ENCODE results near the gene IFNG-AS1. TPM values are rescaled to one million over a fixed set of nuclear protein-coding genes. Genes with fewer than 3 reads are reported as not detected.

The IFNG-AS1 gene
- total and polyA plus RNA-seq, 11 donors, result 0.32 to 0.70 (median 0.60) TPM; not detected in 4

GRCh38 chr12:68065163-68065562 is 75.9 kb downstream of the IFNG-AS1 start:
- Histone ChIP-seq H3K4me1 (no peaks in the 10 kb centered on the region), H3K4me3 (no peak overlapping the region), H3K36me3 (no peaks in the 10 kb centered on the region), H3K9me3 (peaks cover 0 to 28% (median 2%) of the 10 kb centered on the region in 12 donors), H3K27me3 (no peaks in the 10 kb centered on the region), H3K27ac (no peak overlapping the region)
- no peak for TF ChIP-seq POLR2A (IDR thresholded peaks at IDR 0.05)
- no peak for TF ChIP-seq CTCF (IDR thresholded peaks at IDR 0.05)
- 84 to 98% (median 89%) methylated on average over 1 of the region's 1 CpG for WGBS, 4 donors
- ATAC-seq, result no peak
- DNase-seq, result no peak
- intact Hi-C loops (cut with DNase I), result no loop called here

GRCh38 chr12:68065687-68066086 is 76.4 kb downstream of the IFNG-AS1 start:
- no peak overlapping the region for H3K27ac ChIP-seq
- ATAC-seq, result no peak
- WGBS, 4 donors, result 76 to 84% (median 82%) methylated on average over 1 of the region's 1 CpG

GRCh38 chr12:68067762-68068376 is 78.6 kb downstream of the IFNG-AS1 start:
- WGBS, 4 donors, result 75 to 82% (median 80%) methylated on average over 6 of the region's 6 CpGs
- Histone ChIP-seq H3K9me3 (peaks cover 0 to 16% (median 0%) of the 10 kb centered on the region in 12 donors), H3K4me3 (no peak overlapping the region), H3K36me3 (no peaks in the 10 kb centered on the region), H3K27ac (no peak overlapping the region), H3K27me3 (no peaks in the 10 kb centered on the region), H3K4me1 (no peaks in the 10 kb centered on the region)
- no peak for ATAC-seq
- no peak for DNase-seq
- TF ChIP-seq CTCF (IDR thresholded peaks at IDR 0.05), result no peak
- no peak for TF ChIP-seq POLR2A (IDR thresholded peaks at IDR 0.05)
- intact Hi-C loops (cut with DNase I), result no loop called here

More at GRCh38 chr12:68065687-68066086, 76.4 kb downstream of the IFNG-AS1 start:
- no peak for DNase-seq
- H3K4me1 ChIP-seq, result no peaks in the 10 kb centered on the region
- TF ChIP-seq POLR2A (IDR thresholded peaks at IDR 0.05), result no peak
- no peak for TF ChIP-seq CTCF (IDR thresholded peaks at IDR 0.05)
- intact Hi-C loops (cut with DNase I), result no loop called here
- no peaks in the 10 kb centered on the region for H3K36me3 ChIP-seq
- no peaks in the 10 kb centered on the region for H3K27me3 ChIP-seq
- no peak overlapping the region for H3K4me3 ChIP-seq
- H3K9me3 ChIP-seq, result peaks cover 0 to 28% (median 2%) of the 10 kb centered on the region in 12 donors

GRCh38 chr12:68069275-68069674 is 80.0 kb downstream of the IFNG-AS1 start:
- Histone ChIP-seq H3K9me3 (peaks cover 0 to 16% (median 0%) of the 10 kb centered on the region in 12 donors), H3K4me1 (no peaks in the 10 kb centered on the region), H3K27me3 (no peaks in the 10 kb centered on the region), H3K27ac (no peak overlapping the region), H3K4me3 (no peak overlapping the region), H3K36me3 (no peaks in the 10 kb centered on the region)
- DNase-seq, result no peak
- TF ChIP-seq POLR2A (IDR thresholded peaks at IDR 0.05), result no peak
- no peak for TF ChIP-seq CTCF (IDR thresholded peaks at IDR 0.05)
- intact Hi-C loops (cut with DNase I), result no loop called here
- no peak for ATAC-seq
- WGBS, 4 donors, result 68 to 84% (median 80%) methylated on average over 3 of the region's 3 CpGs

Other genes starting within 250 kb of the IFNG-AS1 start
- gene IFNG, start 170.3 kb downstream of the IFNG-AS1 start, total RNA-seq, result 1 to 10 TPM in 1 of 9 donors, under 1 TPM in 1, not detected in 7; 0.20 to 1.3 TPM
- not detected for gene IFNG, start 170.3 kb downstream of the IFNG-AS1 start, polyA plus RNA-seq
- not detected for gene IL26, start 236.4 kb downstream of the IFNG-AS1 start, total RNA-seq
- not detected for gene IL26, start 236.4 kb downstream of the IFNG-AS1 start, polyA plus RNA-seq

All from heart left ventricle (tissue), 16 donors.